GM12891 (cell line): ENCODE measurements around the gene SUMO4.

Source experiments
- PAX5 ChIP-seq: IDR thresholded peaks from 2 replicates; pipeline ENCODE4 v1.6.1; 2011; ENCODE audit warnings: low read length, moderate library complexity, mild to moderate bottlenecking; ENCODE audit not compliant: insufficient read depth, severe bottlenecking
- POLR2A ChIP-seq: IDR thresholded peaks from 2 replicates; pipeline ENCODE4 v1.6.1; 2011; ENCODE audit warnings: low read depth, low read length, control low read depth
- POLR2AphosphoS5 ChIP-seq: IDR thresholded peaks from 2 replicates; pipeline ENCODE4 v1.6.1; 2011; ENCODE audit warnings: low read depth, low read length, control low read depth
- TAF1 ChIP-seq: IDR thresholded peaks from 2 replicates; pipeline ENCODE4 v1.6.1; 2011; ENCODE audit warnings: low read depth, low read length, control low read depth

DNA sequence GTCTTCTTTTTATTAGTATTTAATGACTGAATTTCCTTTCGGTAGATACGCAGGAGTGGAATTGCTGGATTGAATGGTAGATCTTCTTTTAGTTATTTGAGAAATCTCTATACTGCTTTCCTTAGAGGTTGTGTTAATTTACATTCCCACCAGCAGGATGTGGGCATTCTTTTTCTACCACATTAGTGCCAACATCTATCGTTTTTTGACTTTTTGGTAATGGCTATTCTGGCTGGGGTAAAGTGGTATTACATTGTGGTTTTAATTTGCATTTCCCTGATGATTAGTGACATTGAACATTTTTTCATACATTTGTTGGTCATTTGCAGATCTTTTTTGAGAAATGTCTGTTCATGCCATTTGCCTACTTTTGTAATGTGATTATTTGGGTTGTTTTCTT lies 37.1 kb downstream of the SUMO4 start:
- TF ChIP-seq TAF1 (no peak), POLR2A (no peak), PAX5 (no peak), POLR2AphosphoS5 (no peak)
